T-helper 1 cell (primary cell): Measurements from ENCODE around the gene CHRNA9.

Experiments
- DNase-seq, 5 donors: peaks; one replicate each; pipeline ENCODE4 v3.0.0-alpha.2; 2012 to 2020

CHRNA9 gene

DNA sequence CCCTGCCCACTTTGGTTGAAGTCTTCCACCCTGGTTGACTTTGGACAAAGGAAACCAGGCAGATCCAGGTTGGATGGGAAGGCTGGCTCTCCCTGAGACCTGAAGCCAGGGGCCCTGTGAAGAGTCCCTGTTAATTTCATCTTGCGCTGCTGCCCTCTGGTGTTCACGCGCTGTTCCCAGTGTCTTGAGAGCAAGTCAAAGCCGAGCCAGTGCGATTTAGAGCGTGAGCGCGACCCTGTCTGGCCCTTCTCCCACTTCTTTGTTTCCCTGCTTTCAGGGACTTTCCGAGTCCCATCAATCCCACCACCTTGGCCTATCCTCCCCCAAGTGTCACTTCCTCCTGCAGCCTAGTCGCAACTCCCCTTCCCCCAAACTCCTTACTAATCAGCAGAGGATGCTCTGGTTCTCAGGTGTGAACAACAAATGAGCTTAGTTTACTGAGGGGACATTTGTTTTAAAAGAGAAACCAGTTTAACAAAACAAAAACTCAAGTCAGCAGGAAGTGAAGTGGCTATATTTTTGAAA is 25.8 kb upstream of the CHRNA9 start:
- DNase-seq = peak; percentile 77 to 89 (median 85)

DNA sequence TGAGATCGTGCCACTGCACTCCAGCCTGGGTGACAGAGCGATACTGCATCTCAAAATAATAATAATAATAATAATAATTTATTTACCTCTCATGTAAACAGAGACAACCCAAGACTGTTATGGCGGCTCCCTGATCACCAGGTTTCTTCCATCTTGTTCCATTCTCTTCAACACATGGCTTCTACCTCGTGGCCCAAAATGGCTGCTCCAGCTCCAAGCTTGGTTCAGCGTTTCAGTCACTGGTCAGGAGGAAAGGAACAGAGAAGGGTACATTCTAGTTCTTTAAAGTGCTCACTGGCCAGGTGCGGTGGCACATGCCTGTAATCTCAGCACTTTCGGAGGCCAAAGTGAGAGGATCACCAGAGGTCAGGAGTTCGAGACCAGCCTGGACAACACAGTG is 24.9 kb upstream of the CHRNA9 start:
- DNase-seq = no peak

DNA sequence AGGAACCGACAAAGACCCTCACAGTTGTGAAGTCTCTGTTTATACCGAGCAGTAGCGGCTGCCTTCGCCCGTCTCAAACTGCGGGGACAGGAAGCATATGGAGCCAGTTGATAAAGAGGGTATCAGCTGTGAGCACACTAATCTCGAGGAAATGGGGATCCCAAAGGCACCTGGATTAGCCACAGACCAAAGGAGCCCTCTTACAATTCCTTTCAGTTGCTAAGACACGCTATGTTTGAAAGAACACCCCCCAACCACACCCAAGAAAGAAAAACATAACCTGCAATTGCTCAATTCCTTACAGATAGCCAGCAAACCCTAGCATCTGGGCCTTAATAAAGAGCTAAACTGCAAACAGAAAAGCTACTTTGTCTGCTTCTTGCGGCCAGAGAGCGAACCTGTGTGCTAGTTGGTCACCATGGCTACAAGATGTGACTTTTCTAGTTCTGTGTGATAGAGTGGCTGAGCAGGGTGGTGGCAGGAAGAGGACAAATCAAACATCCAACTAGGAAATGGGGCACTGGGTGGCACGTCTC is 23.3 kb upstream of the CHRNA9 start:
- DNase-seq = no peak

DNA sequence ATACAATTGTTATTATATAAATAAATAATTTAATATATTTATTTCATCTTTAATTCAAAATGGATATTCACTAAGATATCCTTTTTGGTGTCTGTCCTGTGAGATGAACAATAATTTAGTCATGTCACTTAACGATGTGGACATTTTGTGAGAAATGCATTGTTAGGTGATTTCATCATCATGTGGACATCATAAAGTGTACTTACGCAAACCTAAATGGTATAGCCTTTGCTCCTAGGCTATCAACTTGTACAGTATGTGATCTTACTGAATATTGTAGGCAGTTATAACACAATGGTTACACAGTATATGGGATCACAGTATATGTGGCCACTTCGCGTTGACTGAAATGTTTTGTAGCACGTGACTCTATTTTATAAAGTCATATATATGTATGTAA is 20.2 kb upstream of the CHRNA9 start:
- no peak for DNase-seq

DNA sequence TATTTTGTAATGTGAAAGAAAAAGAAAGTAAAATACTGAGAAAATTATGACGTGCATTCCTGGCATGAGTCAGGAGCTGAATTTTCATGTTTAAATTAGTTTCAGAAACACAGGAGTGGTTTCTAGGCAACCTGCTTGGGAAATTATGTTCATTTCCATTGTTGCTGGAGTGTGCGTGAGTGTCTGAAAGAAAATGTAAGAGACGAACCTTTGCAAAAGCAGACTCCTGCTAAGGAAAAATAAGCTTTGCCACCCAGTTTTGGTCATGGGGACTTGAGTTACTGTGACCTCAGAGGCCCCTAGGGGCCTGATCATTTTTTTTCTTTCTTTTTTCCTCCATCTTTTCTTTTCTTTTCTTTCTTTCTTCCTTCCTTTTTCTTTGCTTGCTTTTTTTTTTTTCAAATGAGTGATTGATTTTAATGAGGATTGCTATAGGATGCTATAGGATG is 18.8 kb upstream of the CHRNA9 start:
- peak in 4 of 5 donors; percentile 19 to 80 (median 28) for DNase-seq

DNA sequence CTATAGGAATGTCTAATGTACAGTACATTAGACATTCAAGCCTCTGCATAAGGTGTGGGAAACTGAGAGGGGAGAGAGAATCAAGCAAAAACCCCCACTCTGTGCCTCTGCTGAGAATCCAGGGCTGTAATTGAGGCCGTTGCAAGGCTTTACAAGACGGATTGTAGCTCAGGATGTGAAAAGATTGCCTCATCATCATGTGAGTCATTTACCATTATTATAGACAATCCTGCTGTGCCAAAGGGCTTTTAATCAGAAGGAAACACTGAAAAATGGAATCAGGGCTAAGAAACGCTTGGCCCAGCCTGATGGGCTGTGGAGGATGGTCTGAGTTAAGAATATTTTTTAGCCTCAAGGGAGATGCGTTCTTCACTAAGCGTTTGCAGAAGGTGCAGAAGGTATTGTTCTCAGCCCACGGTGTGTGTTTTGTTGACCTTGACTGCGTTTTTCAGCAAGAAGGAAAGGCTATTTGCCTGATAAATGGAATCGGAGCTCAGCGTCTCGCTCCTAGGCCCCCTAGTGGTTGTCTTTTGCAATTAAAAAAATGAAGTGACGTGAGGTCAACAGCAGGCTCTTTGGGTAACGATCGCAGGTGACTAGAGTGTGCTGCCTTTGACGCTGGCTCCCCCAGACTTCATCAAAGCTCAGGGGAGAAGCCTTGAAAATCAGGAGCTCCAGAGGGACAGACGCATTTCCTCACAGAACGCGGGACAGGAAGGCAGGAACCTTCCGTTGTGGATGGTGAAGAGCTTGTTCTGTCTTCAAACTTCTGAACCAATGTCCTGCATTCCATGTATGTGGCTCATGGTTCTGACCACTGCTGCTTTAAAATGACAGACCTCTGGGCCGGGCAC is 18.1 kb upstream of the CHRNA9 start:
- peak; percentile 25 to 80 (median 41) for DNase-seq

DNA sequence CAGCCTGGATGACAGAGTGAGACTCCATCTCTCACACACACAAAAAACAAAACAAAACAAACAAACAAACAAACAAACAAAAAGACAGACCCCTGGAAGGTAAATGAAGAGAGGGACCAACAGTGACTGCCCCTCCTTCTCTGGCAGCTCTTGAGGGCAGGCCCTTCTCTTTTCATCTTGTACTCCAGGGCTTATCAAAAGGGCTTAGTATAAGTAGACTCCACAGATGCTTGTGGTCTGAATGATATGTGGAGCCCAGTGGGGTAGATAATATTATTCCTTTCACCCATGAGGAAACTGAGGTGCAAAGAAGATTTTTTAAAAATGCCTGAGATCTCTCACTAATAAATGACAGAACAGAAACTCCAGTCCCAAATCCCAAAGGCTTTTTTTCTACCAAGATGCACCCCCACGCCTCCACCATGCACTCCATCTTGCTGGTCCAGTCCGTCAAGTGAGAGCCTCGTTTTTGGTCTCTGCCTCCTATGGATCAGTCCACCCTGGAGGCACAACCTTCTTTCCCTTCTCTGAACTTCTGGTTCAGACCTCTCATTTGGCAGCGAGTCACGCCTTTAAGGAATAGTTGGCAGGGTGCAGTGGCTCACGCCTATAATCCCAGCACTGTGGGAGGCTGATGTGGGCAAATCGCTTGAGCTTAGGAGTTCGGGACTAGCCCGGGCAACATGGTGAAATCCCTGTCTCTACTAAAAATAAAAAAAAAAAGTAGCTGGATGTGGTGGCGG is 17.0 kb upstream of the CHRNA9 start:
- no peak for DNase-seq

DNA sequence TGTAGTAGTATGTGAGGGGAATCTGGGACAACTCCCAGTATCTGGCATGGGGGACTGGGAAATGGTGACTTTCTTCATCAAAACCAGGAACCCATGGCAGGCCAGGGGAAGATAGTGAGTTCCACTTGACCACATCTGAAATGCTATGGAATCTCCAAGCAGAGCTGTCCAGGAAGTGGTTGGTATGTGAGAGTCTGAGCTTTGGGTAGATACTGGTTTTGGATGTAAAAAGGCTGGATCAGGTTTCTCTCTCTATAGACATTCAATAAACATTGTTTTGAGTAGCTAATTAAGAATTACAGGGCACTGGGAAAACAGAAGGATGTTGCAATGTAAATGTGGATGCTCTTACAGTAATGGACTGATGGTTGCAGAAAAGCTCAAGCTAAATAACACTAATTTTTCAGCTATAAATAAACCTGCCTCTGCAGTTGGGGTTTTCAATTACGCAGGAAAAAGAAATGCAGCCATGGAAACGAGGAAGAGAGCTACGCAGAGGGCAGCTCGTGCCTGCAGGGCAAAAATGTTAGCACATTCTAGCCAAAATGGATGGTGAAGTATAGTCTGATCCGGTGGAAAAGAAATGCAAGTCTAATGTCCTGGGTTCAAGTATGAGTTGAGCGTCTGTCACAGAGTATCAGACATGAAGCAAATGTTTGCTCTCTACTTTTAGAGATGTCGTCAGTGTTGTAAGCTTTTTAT is 13.4 kb upstream of the CHRNA9 start:
- no peak for DNase-seq

DNA sequence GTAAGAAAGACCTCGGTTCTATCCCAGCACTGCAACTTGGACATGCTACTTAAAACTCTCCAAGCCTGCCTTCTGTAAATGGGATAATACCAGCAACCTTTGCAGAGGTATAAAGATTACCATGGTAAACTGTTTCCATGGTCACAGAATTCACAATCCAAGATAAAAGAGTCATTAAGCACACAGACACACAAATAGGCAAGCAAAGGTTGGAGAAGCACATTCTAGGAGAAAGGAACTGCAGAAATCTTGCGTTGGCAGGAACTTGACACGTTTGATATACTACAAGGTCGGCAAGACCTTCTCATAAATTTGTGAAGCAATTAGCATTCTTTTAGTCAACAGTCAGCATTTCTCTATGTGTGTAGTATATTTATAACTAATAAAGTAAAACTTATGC is 12.3 kb upstream of the CHRNA9 start:
- no peak for DNase-seq

DNA sequence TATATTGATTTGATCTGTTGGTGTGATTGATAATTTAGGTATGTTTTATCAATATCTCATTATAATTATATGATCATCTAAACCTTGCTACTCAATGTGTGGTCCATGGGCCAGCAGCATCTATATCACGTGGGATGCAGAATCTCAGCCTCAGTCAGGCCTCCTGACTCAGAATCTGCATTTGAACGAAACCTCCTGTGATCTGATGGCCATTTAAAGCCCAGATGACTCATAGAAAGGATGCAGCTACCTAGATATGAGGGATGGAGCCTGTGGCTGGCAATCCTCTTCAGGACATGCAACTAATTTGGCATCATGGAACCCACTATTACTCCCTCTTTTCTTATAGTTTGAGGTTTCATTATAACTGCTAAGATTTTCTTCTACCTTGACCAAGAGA is 11.3 kb upstream of the CHRNA9 start:
- no peak for DNase-seq

DNA sequence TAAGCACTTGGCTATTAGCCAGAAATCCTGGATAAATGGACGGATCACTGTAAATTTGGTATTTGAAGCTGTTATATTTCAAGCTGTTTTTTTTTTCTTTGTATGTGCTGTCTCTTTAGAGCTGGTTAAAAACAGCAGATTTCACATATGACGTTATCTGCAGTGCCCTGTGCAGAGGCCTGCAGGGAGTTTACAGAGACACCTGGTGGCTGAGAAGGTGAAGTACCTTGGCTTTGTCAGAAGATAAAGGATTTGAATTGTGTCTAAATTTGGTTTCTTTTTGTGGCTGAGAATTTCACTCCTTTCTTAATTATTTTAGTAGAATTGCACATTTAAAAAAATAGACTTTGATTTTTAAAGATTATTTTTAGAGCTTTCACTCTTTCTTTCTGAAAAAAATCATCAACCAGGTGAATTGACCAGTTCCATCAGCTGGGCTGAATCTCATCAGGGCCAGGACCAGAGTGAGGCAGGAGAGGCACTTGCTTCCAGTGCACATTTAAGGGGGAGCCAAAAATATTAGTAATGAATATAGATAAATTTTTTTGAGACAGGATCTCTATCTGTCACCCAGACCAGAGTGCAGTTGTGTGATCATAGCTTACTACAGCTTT is 9.6 kb upstream of the CHRNA9 start:
- DNase-seq = peak; percentile 31 to 81 (median 53)

DNA sequence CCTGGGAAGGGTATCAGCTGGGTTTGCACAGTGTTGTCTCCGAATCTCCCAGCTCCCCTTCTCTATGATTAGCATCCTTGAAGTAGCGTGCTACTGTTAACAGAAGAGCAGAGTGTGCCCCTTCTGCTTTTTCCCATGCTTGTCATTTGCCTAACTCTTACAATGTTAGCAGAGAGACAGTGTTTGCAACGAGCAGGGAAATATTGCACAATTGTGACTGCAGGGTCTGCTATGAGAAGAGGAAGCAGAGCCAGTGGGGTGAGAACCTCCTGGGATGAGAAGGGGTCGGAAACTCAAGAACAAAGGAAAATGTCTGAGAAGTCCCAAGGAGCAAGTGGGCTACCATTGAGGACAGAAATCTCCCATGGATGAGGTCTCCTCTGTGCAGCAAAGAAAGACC is 7.8 kb upstream of the CHRNA9 start:
- no peak for DNase-seq

DNA sequence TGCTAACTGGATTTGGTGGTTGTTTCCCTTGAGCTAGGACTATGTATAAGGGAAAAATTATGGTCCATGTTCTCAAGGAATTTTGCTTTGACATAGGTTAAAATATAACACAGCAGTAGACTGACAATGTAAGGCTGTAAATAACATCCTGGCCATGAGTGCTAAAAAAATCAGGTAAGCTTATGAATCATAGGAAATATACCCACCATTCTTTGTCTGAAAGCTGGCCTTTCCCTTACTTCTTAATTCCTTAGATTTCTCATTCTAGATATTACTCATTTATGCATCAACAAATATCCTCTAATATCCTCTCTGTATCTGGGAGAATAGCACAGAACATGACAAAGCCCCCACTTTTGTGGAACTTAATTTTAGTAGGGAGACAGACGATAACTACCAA is 6.8 kb upstream of the CHRNA9 start:
- no peak for DNase-seq

DNA sequence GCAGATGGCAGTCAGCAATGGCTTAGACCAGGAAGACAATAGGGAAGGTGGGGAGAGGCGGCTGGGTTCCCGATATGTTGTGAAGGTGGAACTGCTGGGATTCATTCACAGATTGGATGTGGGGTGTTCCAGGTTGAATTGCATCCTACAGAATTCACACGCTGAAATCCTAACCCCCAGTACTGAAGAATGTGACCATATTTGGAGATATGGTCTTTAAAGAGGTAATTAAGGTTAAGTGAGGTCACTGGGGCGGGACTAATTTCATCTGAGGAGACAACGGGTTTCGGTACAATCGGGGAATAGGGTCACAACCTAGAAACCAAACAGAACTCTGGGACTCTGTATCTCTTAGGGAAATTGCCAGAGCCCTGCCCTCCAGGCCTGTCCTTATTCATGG is 5.3 kb upstream of the CHRNA9 start:
- DNase-seq = no peak

DNA sequence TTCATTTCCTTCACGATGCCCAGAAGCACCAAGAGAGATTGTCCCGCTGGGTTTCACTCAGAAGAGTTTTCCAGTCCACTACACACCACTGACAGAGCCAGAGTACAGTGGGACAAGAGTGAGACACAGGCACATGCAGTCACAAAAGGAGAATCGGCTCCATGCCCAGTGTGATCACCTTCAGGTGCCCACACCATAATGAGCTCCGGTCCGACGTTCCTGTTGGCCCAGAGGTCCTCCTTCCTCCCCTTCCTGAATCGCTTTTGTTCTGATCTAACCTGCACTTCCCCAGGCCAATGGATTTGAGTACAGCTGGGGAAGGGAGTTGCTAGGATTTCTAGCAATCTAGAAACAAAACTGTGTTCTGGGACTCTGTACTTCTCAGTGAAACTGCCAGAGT is 4.6 kb upstream of the CHRNA9 start:
- no peak for DNase-seq

DNA sequence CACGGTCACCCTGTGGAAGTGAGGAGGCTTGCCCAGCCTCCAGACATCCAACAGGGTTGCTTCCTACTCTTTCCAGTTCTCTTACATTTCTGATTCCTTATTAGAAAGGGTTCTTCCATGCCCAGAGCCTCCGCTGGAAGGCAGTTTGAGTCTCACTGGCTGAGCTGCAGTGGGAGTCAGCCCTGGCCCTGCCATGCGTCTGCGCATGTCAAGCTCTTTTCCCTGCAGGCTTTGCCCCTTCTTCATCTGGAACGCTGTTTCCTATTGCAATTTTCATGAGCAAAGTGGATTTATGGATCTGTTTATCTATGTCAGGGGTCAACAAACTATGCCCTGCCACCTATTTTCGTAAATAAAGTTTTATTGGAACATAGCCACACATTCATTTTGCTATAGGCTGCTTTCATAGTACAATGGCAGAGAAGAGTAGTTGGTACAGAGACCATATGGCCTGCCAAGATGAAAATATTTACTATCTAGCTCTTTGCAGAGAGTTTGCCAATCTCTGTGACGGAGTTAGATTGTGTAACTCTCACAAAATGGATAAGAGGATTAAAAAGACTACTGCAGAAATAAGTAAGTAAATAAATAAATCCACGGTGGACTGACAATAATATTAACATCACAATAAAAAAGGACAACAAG is 3.9 kb upstream of the CHRNA9 start:
- DNase-seq = no peak

DNA sequence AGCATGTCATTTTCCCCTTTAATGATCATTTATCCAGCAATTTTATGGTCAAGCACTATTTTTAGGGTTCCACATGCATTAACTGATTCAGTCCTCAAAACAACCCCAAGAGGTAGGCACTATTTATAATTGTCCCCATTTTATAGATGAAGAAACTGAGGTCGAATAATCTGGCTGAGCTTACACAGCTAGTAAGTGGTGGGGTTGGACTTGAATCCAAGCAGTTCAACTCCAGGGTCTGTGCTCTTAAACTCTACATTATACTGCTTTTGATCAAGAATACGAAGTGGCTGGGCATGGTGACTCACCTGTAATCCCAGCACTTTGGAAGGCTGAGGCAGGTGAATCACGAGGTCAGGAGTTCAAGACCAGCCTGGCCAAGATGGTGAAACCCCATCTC is 3.2 kb upstream of the CHRNA9 start:
- no peak for DNase-seq

DNA sequence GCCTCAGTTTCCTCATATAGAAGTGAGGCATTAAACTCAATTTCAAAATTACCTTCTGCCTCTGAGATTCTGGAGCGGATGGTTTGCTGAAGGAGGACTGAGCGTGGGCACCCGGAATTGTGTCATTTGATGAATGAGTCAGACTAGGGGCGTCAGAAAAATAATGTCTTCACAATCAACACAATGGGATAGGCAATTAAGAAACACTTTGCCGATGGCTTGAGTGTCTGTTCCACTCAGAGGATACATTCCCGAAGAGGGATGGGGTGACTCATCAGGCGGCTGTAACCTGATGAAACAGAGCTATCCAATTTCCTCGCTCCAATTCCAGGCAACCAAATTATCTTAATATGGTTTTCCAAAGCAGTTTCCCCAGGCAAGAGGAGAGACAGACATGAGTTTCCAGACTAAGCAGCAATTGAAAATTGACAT is 1.2 kb upstream of the CHRNA9 start:
- no peak for DNase-seq

DNA sequence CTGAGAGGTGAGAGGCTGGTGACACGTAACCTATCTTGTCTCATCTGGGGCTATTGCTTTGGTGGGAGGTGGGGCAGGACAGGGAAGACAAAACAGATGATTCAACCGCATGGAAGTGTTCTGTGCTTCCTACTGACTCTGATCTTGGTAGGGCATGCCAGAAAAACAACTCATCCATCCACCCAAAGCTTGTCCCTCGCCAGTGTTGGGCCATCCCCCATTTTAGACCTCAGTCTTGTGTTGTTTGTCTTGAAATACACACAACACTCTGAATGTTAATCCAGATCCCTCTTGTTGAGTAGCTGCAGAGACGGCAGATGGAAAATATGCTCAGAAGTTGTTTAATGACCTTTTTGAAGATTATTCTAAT is 377 bp downstream of the CHRNA9 start:
- no peak for DNase-seq

DNA sequence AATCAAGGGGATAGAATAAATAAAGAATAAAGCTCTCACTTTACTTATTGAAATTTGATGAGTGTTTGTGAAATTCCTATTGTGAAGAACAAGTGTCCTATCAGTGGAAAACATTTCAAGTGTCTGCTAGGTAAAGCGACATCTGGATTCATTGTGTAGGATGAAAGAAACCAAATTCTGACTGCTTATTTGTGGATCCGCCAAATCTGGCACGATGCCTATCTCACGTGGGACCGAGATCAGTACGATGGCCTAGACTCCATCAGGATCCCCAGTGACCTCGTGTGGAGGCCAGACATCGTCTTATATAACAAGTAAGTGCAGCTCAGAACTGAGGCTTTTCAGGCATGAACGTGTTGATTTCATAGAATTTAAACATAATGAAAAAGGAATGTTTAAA is 1.9 kb downstream of the CHRNA9 start:
- DNase-seq = no peak

DNA sequence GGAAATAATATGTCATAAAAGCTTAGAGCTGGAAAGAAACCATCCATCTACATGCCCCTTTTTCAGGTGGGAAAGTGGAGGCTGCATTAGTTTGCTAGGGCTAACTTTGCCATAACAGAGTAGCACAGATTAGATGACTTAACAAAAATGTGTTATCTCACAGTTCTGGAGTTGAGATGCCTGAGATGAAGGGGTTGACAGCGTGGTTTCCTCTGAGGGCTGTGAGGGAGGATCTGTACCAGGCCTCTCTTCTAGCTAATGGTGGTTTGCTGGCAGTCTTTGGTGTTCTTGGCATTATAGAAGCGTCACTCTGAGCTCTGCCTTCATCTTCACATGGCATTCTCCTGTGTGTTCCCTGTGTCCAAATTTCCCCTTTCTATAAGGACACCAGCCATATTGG is 2.4 kb downstream of the CHRNA9 start:
- DNase-seq = no peak

DNA sequence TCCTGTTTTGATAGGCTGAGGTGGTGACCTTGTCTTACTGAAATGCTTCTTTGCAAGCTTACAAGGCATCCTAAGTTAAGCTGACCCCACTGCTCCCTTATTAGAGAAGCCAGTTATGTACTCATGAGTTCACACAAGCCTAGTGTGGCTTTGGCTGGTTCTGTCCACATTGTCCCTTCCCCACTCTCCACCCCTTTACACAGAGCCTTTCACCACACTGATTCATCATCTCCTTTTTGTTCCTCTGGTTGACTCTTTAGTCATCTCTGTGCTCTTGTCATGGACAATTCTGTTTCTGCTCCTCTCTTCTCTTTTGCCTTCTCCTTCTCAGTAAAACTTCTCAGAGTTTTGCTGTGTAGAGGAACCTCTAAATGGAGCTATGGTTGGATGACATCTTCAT is 4.9 kb downstream of the CHRNA9 start:
- no peak for DNase-seq
